Right hindlimb (tissue), 1 donor: ENCODE measurements around the gene KRT74.
A peak's percentile ranks its signal among the peaks of the same experiment; 100 is the strongest.

Source experiments
- DNase-seq: peaks from one replicate; pipeline ENCODE4 v3.0.0-alpha.2; 2018

Gene KRT74

DNA sequence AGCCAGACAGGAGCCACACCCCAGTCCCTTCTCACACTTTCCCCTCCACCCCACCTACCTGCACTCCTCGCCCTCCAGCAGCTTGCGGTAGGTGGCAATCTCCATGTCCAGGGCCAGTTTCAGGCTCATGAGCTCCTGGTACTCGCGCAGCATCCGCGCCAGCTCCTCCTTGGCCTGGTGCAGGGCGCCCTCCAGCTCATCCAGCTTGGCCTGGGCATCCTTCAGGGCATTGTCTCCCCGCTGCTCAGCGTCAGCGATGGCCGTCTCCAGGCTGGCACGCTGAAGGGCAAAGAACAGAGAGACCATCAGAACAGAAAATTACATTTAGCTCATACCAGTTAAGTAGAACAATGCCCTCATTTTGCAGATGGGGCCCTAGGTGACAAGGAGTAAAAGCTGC lies 5.5 kb downstream of the KRT74 start:
- no peak for DNase-seq

DNA sequence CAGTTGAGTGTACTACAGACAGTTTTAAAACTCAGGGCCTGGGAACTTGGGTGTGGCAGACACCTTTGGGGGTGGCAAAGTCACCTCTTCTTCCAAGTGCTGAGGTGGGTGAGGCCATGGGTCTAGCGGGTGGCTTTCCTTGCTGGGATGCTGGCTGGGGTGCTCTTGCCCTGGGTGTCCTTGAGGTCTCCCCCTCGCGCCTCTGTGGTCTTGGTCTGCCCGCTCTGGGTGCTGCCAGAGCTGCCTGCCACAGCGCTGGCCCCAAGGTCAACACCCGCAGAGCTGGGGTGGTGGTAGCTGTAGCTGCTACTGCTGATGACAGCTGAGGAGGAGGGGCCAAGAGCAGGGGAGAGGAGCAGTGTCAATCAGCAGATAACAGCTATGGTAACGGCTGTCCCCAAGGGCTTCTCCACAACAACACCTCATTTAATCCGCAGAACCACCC lies 6.8 kb downstream of the KRT74 start:
- DNase-seq: no peak

DNA sequence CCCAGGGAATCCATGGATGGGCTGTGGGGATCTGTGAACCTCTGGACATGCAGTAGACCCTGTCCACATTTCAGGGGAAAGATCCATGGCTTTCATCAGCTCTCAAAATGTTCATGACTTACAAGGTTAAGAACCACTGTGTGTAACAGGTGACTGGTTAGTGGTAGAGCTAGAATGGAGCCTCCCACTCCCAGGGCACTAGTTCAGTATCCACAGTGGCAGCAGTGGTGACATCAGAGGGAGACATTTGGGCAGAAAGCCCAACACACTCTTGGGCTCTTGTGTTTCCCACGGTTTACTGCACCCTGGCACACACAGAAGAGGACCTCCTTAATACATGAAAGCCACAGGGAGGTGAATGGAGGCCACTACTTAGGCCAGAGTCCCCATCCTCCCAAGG lies 9.1 kb downstream of the KRT74 start:
- DNase-seq: no peak

DNA sequence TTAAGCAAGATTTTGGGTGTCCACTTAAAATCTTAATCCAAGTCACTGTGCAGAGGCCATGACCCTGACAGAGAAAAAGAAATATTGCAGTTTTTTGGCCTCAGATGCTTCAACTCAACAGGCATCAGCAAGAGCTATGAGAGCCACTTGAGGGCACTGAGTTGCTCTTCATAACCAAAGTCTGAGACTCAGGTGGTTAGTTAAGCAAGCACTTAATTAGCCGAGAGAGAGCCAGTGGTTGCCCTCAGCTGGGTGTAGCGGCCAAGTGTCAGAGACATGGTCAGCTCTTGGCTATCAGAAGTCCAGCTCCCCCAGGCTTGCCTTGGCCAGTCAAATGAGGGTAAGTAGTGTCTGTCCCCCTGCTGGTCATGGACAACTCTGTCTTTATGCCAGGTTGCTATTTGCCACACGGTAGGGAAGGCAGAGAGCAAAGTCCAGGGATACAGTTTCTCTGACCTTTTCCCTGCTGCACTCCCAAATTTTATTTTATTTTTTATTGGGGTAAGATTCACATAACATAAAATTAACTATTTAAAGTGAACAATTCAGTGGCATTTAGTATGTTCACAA lies 11.7 kb downstream of the KRT74 start:
- DNase-seq: no peak

DNA sequence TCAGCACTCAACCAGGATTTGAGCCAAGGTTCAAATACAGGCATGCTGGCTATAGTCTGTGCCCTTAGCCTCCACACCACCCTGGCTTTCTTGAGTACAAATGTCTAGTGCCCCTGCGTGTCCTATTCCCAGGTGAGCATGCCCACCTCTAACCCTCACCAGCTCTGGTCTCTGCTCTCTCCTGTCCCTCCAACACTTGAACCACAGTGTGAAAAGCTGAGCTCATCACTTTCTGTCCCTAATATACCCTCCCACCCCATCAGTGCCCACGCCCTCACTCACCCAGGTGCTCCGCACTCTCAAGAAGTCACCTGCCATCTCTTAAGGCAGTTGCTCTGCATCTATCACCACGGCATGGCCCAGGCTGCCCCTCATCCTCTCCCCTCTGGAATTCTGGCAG lies 13.7 kb downstream of the KRT74 start:
- no peak for DNase-seq

DNA sequence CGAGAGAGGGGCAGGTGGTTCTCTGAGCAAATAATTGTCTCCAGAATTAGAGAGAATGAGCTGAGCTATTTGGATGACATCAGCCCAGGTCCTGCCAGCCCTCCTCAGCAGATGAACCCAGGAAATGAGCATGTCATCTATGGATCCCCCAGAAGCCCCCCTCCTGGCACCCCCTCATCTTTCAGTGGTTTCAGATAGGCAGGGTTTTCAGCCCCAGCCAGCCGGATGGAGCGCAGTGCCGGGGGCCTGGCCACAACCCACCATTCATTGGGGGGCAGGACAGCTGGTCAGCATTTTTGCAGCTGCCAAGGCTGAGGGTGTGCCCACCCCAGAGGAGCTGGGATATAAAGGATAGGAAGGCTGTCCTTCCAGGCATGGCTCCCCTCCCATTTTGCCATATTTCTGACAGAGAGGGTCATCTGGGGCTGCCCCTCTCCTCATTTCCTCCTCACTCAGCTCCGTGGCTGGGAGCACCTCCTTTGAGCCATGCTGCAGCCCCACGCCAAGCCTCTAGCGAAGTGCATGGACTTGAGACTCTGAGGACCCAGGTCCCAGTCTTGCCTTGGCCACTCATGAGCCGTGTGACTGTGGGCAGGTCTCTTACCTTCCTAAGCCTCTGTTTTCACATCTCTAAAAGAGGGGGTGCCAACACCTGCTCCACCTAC lies 14.7 kb downstream of the KRT74 start:
- peak; percentile 47 for DNase-seq

DNA sequence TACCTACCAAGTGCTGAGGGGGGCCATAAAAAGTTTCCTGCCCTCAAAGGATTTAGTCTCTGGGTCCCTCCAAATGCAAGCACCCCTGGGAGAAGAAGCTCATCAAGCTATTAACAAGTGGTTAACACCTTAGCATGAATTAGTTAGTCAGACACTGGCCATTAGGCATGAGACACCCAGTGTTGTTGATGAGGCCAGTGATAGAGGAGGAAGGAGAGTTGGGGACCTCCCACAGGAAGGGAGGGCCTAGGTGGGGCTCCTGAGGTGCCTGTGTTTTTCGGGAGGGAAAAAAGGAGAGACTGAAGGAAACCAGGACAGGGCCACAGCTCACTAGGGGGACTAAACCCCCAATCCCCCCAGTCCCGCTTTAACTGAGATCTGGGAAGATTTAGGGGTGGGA lies 16.2 kb downstream of the KRT74 start:
- DNase-seq: no peak

DNA sequence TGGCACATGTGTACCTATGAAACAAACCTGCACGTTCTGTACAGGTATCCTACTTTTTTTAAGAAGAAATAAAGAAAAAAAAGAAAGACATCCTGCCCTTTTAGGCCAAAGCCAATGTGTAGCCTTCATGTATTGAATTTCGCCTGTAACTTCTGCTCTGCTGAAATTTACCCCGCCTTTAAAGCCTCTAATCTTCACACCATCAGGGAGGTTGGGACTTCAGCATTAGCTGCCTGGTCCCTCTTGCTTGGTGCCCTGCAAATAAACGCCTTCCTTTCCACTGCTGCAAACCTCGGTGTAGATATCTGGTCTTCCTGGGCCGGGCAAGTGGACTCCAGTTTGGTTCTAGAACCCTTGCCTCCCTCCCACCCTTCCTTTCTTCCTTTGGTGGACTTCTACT lies 18.1 kb downstream of the KRT74 start:
- DNase-seq: no peak

DNA sequence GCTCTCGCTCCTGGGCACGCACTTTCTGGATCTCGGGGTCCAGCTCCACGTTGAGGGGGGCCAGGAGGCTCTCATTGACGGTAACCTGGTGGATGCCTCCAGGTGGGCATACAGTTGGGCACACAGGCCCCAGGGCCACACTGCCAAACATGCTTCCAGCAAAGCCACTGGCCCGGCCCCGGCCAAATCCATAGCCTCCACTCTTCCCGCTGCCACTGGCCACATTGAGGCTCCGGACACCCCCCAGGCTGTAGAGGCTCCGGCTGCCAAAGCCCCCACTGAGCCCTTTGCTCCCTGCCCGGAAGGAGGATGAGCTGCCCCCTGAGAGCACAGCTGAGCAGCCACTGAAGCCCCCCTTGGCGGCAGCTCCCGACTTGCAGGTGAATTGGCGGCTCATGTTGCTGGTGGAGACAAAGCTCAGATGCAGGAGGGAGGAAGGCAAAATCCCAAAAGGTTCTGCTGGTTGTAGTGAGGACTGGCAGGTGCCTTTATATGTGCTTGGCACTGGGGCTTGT lies 20.9 kb downstream of the KRT74 start, which contains the start of gene KRT71:
Gene KRT71, minus strand, starts transcription at position 465 of the 515 bp plus-strand sequence. Its CDS starts 68 bp downstream, at position 397.
- no peak for DNase-seq

DNA sequence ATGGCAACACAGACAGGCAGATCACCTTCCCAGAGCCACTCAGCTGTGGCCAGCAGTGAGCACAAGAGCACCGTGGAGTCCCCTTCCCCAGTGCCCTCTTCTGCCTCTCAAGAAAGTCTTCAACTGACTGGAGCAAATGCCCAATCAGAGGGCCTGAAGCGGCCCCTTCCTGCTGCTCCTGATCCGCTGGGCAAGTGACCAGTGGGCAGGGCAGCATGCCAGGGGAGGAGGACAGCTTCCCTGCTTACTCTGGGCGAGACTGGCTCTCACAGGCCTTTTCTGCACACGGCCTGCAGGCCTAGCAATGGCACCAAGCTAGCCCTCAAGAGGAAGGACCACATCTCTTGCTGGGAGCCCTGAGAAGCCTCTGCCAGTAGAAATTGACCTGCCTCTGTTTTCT lies 21.6 kb downstream of the KRT74 start:
- DNase-seq: no peak

DNA sequence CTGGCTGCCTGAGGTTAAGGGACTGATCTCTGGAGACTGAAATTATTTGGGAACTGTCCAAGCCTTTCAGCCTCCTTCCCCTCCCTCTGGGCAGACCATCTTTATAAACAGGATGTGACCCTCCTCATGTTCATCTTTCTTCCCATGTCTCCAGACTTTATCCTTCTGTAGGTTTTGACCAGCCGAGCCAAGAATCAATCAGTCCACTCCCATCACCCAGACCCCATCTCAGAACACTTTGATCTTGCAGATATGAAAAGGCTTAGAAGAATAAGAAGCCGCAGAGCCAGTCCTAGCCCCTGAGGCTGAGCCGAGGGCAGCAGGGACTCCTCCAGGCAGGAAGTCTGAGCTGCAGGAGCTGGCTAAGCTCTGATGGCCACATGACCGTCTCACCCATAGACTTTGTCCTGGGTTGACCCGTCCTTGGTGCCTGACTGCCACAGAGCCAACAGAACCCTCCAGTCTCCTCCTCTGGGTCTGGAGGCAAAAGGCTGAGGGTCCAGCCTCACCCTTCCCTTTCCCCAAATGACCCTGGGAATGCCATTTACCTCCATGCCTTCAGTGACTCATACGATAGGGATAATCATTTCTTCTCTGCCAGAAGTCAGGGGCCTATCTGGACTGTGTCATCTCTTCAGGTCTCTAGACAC lies 22.3 kb downstream of the KRT74 start:
- no peak for DNase-seq

DNA sequence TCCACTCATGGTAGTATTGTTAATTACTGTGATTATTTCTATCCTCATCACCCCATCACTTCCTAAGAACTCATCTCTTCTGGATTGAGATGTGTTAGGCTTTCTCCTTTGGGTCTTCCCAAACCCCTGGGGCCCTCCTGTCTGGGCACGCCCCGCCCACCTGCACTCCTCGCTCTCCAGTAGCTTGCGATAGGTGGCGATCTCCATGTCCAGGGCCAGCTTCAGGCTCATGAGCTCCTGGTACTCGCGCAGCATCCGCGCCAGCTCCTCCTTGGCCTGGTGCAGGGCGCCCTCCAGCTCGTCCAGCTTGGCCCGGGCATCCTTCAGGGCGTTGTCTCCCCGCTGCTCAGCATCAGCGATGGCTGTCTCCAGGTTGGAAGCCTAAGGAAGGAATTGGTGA lies 27.5 kb downstream of the KRT74 start:
- DNase-seq: no peak

DNA sequence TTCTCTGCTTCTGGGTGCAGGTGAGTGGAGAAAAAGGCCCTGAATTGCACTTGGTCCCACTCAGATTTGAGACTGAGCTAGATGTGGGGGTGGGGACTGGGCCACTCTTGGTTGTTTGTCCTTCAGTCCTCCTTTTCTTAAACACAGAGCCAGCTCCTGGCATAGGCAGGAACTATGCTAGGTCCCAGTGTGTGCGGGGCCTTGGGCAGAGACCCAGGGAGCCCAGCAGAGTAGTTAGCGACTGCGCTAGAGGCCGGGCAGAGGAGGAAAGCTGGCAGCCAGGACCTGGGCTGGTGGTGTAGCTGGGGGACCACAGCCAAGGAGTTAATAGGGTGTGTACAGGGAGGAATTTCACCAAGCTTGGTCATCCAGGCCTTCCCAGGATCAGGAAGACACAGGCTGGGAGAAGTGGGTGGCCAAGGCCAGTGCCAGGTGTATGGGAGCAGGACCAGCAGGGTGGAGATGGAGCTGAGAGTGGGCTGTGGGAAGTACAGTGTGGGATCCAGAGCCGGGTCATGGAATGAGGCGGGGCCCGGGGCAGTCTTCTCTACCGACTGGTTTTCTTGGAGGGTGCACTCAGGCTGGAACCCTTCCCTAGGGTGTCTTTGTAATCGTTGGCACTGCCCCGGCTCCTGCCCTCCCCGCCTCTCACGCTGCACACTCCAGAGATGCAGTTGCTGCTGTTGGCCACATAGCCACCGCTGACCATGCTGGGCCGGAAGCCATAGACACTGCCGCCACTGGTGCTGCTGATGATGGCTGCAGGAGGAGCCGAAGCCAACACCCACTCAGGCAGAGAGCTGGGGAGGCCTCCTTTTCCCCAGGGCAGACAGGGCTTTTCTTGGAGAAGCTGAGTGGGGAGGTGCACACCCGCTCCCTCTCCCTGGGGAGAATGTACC lies 29.4 kb downstream of the KRT74 start:
- DNase-seq: peak; percentile 41

DNA sequence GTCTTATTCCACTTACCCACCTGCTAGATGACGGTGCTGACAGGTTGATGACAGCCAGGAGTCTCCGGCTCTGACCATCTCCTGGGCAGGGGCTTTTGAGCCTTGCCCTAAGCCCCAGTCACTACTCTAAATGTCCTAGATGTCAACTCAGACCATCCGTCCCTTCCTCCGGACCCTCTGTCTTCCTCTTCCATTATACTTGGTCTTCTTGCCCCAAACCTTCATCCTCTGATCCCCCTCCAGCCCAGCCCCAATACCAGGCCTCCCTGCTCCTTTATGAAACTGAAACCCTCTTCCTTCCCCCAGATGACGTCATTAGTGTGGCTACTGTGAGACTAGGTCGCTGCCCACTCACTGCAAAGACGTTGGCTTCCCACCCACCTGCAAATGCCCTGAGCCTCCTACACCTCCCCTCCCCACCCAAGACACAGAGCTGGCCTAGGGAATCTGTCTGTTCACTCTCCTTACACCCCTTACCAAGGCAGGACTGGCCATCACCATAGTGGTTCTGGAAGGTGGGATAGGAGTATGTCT lies 30.8 kb downstream of the KRT74 start:
- no peak for DNase-seq

DNA sequence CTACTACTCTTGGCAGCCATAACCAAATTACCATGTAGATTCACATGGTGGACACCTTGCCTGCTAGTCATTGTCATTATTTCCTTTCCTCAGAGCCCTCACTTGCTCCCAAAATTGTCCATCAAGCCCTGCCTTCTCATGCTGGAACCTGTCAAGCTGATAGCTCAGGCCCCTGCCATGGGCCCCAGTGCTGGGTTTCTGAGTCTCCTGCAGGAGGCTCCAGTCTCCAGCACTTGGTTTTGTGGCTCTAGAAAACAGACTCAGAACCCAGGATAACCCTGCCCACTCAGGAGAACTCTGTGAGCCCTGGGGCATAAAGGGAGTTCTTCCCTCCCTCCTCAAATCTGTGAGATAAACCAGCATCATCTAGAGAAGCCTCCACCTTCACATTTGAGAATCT lies 31.5 kb downstream of the KRT74 start:
- DNase-seq: no peak

DNA sequence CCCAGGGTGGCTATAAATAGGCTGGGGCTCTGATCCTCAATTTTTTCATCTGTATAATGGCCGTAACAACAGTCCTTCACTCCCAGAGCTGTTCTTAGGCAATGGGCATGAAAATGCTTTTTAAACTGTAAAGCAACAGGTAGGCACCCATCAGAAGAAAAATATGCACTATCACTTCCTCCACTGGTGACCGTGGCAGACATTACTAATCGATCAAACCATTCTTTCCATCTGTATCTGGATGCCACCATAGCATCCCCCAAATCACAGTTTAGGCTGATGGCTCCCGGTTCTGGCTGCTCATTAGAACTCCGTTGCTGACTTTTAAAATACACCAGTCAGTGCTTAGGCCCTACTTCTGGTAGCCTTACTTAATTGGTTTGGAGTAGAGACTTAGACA lies 31.9 kb downstream of the KRT74 start:
- no peak for DNase-seq

DNA sequence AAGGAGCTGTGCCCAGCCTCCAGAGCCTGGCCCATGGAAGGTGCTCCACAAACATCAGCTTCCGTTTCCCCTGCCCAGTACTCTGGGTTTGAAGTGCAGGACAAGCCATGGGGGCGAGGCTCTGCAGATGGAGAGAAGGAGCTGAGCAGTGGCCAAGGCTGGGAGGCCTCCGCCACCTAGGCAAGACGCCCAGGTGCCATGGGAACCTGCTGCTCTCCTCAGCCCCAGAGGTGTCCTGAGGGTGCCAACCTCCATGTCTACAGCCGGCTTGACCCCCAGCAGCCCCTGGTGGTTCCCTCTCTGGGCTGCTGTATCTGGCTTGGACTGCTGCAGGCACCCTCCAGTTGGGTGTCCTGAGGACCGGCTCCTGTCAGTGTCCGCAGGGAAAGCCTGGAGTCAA lies 33.1 kb downstream of the KRT74 start:
- no peak for DNase-seq

DNA sequence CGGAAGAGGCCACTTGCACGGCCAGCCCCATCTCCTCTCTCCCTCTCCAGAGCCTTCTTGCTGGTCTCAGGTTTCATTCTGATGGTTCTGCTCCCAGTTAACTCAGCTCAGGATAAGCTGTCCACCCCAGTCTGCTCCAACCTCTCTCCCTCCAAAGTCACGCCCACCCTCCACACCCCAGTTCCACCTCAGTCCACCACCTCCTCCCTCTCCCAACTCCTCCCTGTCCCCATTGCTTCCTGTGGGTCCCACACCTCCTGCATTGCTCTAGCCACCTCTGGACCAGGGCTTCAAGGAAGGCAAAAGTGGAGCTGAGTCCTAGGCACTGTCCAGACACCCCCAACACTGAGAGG lies 33.8 kb downstream of the KRT74 start:
- no peak for DNase-seq

DNA sequence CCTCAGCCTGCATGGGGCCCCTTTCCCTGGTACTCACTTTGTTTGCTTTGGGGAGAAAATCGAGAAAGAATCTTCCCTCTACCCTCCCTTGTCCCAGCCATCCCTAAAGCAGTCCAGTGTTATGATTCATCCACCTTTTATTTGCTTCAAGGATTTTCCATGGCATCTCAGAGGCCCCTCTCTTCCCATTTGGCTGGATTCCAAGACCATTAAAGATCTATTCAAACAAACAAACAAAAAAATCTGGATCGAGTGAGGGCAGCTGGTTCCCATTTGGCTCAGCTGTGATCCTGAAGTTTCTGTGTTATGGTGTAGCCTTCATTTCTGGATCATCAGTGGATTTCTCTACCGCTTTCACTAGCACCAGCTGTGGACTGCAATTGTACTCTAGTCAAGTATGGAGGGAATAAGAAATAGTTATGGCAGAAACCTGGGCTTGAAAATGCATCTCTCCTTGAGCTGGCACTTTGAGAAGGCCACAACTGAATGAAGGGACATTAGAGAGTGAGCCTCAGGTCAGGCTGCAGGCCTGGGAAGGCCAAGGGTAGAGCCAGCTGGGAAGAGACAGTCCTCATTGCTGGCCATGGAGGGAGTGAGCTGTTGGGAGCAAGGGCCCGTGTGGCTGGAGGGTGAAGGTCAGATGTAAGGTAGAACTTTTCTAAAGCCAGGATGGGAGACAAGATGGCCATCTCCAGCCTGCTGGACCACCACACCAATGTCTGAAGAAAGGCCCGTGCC lies 34.4 kb downstream of the KRT74 start:
- DNase-seq: peak; percentile 45

DNA sequence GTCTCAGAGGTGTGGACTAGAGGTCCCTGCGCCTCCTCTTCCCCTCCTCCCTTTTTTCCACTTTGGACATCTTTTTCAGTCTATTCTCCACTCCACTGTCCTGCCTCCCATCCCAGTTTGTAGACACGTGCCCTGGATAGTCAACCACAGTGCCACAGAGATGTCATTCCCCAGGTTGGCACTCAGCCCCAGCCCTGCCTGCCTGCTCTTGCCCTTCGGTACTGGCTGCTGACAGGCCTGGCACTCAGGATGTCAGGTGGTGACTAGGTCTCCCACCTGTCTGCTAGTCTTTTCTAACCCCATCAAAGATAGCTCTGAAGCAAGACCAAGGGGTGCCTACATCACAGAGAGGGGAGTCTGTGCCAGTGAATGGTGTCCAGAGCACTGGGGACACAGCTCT lies 36.5 kb downstream of the KRT74 start:
- DNase-seq: no peak

DNA sequence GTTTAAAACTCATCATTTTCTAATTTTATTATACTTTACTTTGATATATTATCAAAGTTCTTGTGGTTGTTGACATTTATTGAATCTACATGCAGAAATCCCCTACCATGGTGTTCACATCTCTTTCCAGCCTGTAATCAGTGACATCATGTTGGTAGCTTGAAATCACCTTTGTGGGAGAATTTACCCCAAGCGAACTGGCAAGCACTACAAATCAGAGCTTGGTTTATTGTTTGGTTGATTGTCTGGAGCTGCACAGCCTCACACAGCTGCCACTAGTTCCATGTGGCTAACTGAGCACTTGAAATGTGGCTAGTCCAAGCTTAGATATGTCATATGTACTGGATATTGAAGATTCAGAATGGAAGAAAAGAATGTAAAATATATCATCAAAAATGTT lies 38.1 kb downstream of the KRT74 start:
- DNase-seq: no peak

DNA sequence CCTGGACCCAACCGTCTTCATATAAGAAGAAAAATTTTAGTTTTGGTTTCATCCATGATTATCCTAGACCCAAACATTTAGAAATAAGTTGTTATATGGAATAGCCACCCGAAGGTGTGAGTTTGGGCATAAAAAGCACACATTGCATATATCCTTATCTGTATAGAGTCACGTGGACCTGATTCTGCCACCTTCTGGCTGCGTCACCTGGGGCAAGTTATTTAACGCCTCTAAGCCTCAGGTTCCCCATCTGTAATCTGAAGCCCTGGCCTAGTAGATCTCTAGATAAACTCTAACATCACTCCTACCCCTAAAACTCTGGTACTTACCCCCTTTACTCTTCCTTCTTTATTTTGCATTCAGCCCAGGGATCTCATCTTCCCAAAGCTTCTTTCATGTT lies 39.2 kb downstream of the KRT74 start:
- no peak for DNase-seq
